EH (cell line): Measurements from ENCODE around the gene SORD.
"Not testable (repeated sequence)": the region's sequence is repeated elsewhere in the genome, so short reads cannot be mapped to it uniquely, and the experiment has no call there.

ENCODE experiments used
- DNase-seq: peaks from one replicate; pipeline ENCODE4 v3.0.0-alpha.2; 2015; ENCODE audit warnings: low read depth

SORD gene

GRCh38 chr15:45024649-45025048 is 1.7 kb downstream of the SORD start:
- DNase-seq: not testable (repeated sequence)

- not testable (repeated sequence) for DNase-seq
Measured at GRCh38 chr15:45025627-45026026, 2.6 kb downstream of the SORD start.

- no peak for DNase-seq
Measured at GRCh38 chr15:45026651-45027190, 3.7 kb downstream of the SORD start.

GRCh38 chr15:45027220-45027619 is 4.2 kb downstream of the SORD start:
- DNase-seq: no peak

GRCh38 chr15:45030743-45031142 is 7.7 kb downstream of the SORD start:
- no peak for DNase-seq

DNA sequence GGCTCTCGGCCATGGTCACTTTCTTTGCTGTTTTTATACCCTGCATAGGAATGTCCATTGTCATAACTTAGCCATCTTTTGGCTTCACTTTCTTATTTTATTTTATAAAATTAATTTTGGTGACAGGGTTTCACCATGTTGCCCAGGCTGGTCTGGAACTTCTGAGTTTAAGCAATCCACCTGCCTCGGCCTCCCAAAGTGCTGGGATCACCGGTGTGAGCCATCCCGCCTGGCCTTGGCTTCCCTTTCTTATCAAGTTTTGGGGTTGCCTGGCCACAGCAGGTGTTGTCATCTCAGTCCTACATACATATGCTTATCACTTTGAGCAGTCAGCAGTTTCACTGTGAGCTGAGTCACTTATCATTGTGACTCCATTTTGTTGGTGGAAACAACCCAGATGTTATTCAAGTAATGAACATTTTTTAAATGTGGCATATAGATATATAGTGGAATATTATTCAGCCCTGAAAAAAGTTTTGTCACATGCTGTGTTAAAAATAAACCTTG is 8.6 kb downstream of the SORD start:
- DNase-seq: not testable (repeated sequence)

GRCh38 chr15:45032501-45032900 is 9.5 kb downstream of the SORD start:
- not testable (repeated sequence) for DNase-seq

GRCh38 chr15:45034087-45034486 is 11.1 kb downstream of the SORD start:
- DNase-seq: not testable (repeated sequence)

DNA sequence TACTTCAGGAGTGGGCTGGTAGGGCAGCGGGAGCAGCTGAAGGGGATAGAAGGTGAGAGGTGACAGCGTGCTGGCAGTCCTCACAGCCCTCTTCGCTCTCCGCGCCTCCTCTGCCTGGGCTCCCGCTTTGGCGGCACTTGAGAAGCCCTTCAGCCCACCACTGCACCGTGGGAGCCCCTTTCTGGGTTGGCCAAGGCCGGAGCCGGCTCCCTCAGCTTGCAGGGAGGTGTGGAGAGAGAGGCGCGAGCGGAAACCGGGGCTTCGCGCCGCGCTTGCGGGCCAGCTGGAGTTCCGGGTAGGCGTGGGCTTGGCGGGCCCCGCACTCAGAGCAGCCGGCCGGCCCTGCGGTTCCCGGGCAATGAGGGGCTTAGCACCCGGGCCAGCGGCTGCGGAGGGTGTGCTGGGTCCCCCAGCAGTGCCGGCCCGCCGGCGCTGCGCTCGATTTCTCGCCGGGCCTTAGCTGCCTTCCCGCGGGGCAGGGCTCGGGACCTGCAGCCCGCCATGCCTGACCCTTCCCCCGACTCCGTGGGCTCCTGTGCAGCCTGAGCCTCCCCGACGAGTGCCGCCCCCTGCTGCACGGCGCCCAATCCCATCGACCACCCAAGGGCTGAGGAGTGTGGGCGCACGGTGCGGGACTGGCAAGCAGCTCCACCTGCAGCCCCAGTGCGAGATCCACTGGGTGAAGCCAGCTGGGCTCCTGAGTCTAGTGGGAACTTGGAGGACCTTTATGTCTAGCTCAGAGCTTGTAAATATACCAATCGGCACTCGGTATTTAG is 11.8 kb downstream of the SORD start:
- not testable (repeated sequence) for DNase-seq

DNA sequence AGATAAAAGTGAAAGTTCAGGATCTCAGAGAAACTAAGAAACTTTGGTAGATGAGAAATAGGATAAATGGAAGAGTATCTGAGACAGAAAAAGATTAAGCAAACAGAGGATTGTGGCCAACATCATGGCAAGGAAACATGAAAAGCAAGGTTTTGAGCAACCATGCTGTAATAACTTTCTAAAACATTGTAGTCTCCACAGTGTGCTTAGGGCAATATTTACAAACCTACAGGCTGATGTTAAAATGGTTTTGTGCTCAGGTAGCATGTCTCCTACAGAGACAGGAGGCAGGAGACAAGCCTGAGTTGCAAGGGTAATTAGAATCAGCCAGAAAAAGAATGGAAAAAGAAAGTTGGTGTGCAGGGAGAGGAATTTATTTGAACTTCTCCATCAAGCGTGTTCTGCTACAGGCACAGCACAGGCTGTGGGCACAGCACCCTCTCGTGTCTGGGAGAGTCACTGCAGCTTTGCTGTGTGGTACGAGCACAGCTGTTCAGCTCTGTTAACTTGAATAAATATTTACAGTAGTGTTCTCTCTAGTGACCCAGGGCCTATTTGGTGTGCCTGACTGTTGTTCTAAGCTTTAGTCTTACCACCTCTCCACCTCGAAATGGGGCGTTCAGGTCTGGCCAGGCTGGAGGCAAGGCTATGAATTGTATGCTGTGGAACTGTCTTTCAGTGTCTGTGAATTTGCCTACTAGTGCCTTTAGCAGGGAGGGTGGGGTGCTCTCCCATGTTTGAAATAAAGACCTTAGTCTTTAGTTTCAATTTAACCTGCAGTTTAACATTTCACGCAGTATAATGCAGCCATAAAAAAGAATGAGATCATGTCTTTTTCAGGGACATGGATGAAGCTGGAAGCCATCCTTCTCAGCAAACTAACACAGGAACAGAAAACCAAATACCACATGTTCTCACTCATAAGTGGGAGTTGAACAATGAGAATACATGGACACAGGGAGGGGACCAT is 14.1 kb downstream of the SORD start:
- peak; percentile 70 for DNase-seq

DNA sequence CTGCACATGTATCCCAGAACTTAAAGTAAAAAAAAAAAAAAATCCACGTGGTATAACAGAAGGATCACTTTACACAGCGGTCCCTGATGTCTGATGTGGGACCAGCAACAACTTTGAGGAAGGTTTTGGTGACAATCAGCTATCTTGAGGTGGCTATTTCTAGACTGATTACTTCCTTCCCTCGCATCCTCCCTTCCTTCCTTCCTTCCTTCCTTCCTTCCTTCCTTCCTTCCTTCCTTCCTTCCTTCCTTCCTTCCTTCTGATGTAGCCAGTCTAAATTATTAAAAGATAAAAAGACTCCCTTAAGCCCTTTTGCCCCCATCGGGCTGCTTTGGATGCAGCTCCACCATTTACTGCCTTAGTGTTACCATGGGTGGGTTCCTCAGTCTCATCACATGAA is 14.9 kb downstream of the SORD start:
- no peak for DNase-seq

DNA sequence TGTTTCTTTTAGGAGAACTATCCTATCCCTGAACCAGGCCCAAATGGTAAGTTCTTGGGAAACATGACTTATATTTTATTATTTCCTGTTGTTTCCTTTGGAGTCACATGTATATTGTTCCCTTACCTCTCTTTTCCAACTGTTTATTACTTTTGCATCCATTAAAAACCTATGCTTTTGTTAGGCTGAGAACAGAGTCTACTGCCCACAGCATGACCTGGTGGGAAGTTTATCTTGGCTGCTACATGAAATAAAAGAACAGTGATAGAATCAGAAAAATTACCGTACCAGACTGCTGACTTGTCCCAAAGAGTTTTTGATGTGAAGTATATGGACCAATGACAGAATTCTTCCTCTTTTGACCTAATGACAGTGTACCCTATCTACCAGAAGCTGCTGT is 17.4 kb downstream of the SORD start:
- DNase-seq: not testable (repeated sequence)

GRCh38 chr15:45041538-45041937 is 18.5 kb downstream of the SORD start:
- not testable (repeated sequence) for DNase-seq

- DNase-seq: not testable (repeated sequence)
Measured at GRCh38 chr15:45042859-45043258, 19.9 kb downstream of the SORD start.

GRCh38 chr15:45044270-45044669 is 21.3 kb downstream of the SORD start:
- DNase-seq: not testable (repeated sequence)

- not testable (repeated sequence) for DNase-seq
Measured at GRCh38 chr15:45048449-45048793, 25.4 kb downstream of the SORD start.

- no peak for DNase-seq
Measured at GRCh38 chr15:45048794-45049631, 26.0 kb downstream of the SORD start.

- no peak for DNase-seq
Measured at GRCh38 chr15:45050587-45050986, 27.6 kb downstream of the SORD start.

DNA sequence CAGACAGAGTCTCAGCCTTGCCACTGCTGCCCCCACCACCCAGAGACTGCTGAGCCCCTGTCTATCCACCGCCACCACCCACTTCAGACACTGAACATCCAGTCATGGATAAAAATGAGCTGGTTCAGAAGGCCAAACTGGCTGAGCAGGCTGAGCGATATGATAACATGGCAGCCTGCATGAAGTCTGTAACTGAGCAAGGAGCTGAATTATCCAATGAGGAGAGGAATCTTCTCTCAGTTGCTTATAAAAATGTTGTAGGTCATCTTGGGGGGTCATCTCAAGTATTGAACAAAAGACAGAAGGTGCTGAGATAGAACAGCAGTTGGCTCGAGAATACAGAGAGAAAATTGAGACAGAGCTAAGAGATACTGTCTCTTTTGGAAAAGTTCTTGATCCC is 29.7 kb downstream of the SORD start:
- DNase-seq: not testable (repeated sequence)

- DNase-seq: not testable (repeated sequence)
Measured at GRCh38 chr15:45058690-45059675, 36.0 kb downstream of the SORD start.
